ENCODE measurements around the gene SLC30A9.

The SLC30A9 gene

GRCh38 chr4:41963105-41963504 is 27.2 kb upstream of the SLC30A9 start:
- Histone ChIP-seq H3K4me3 (ENCODE audit: insufficient read depth, low read length, poor library complexity, severe bottlenecking) (no peak overlapping the region), H2AFZ (ENCODE audit: low read depth, low read length, severe bottlenecking) (no peak overlapping the region), H3K9me2 (replicated peaks; ENCODE audit: insufficient read depth, low read length) (no peaks in the 10 kb centered on the region), H3K27me3 (ENCODE audit: low read length) (no peaks in the 10 kb centered on the region), H3K9ac (ENCODE audit: low read length) (no peak overlapping the region), H3K79me2 (ENCODE audit: insufficient read depth, low read length) (no peaks in the 10 kb centered on the region), H3K27ac (ENCODE audit: low read depth, low read length) (no peak overlapping the region), H3F3A (ENCODE audit: insufficient read depth) (peaks cover 29% of the 10 kb centered on the region), H3K4me2 (ENCODE audit: low read depth, low read length, poor library complexity, severe bottlenecking) (no peak overlapping the region), H4K20me1 (ENCODE audit: low read depth, low read length) (no peaks in the 10 kb centered on the region), H3K36me3 (ENCODE audit: low read length) (no peaks in the 10 kb centered on the region), H3K9me3 (ENCODE audit: insufficient read depth, low read length) (no peaks in the 10 kb centered on the region)
- TF ChIP-seq EZH2phosphoT487 (conservative IDR thresholded peaks at IDR 0.05; ENCODE audit: low read length), result no peak
- peak; percentile 56 for TF ChIP-seq CTCF (IDR thresholded peaks at IDR 0.05; ENCODE audit: insufficient read depth, low read length, poor library complexity, severe bottlenecking)

GRCh38 chr4:41964401-41964800 is 25.9 kb upstream of the SLC30A9 start:
- TF ChIP-seq CTCF (IDR thresholded peaks at IDR 0.05; ENCODE audit: insufficient read depth, low read length, poor library complexity, severe bottlenecking) (no peak), EZH2phosphoT487 (conservative IDR thresholded peaks at IDR 0.05; ENCODE audit: low read length) (no peak)
- Histone ChIP-seq H3F3A (ENCODE audit: insufficient read depth) (peaks cover 29% of the 10 kb centered on the region), H3K9me3 (ENCODE audit: insufficient read depth, low read length) (no peaks in the 10 kb centered on the region), H3K9ac (ENCODE audit: low read length) (no peak overlapping the region), H3K9me2 (replicated peaks; ENCODE audit: insufficient read depth, low read length) (no peaks in the 10 kb centered on the region), H3K4me2 (ENCODE audit: low read depth, low read length, poor library complexity, severe bottlenecking) (no peak overlapping the region), H2AFZ (ENCODE audit: low read depth, low read length, severe bottlenecking) (no peak overlapping the region), H3K27me3 (ENCODE audit: low read length) (no peaks in the 10 kb centered on the region), H4K20me1 (ENCODE audit: low read depth, low read length) (no peaks in the 10 kb centered on the region), H3K27ac (ENCODE audit: low read depth, low read length) (no peak overlapping the region), H3K79me2 (ENCODE audit: insufficient read depth, low read length) (no peaks in the 10 kb centered on the region), H3K36me3 (ENCODE audit: low read length) (no peaks in the 10 kb centered on the region), H3K4me3 (ENCODE audit: insufficient read depth, low read length, poor library complexity, severe bottlenecking) (no peak overlapping the region)

- no peaks in the 10 kb centered on the region for H3K27me3 ChIP-seq (ENCODE audit: low read length)
Measured at GRCh38 chr4:41967392-41967791, 22.9 kb upstream of the SLC30A9 start.

More at GRCh38 chr4:41967392-41967791, 22.9 kb upstream of the SLC30A9 start:
- no peak overlapping the region for H3K27ac ChIP-seq (ENCODE audit: low read depth, low read length)
- no peaks in the 10 kb centered on the region for H4K20me1 ChIP-seq (ENCODE audit: low read depth, low read length)
- no peak overlapping the region for H3K4me3 ChIP-seq (ENCODE audit: insufficient read depth, low read length, poor library complexity, severe bottlenecking)
- no peaks in the 10 kb centered on the region for H3K9me3 ChIP-seq (ENCODE audit: insufficient read depth, low read length)
- peaks cover 7% of the 10 kb centered on the region; the same call in 1 of the 2 replicates for H3F3A ChIP-seq (ENCODE audit: insufficient read depth)
- no peak overlapping the region for H2AFZ ChIP-seq (ENCODE audit: low read depth, low read length, severe bottlenecking)
- no peaks in the 10 kb centered on the region for H3K36me3 ChIP-seq (ENCODE audit: low read length)
- no peak overlapping the region for H3K4me2 ChIP-seq (ENCODE audit: low read depth, low read length, poor library complexity, severe bottlenecking)
- H3K9ac ChIP-seq (ENCODE audit: low read length), result no peak overlapping the region
- no peaks in the 10 kb centered on the region for H3K9me2 ChIP-seq (replicated peaks; ENCODE audit: insufficient read depth, low read length)
- no peak for TF ChIP-seq CTCF (IDR thresholded peaks at IDR 0.05; ENCODE audit: insufficient read depth, low read length, poor library complexity, severe bottlenecking)
- TF ChIP-seq EZH2phosphoT487 (conservative IDR thresholded peaks at IDR 0.05; ENCODE audit: low read length), result no peak
- no peaks in the 10 kb centered on the region for H3K79me2 ChIP-seq (ENCODE audit: insufficient read depth, low read length)

Data from SU-DHL-6 (cell line).